Medulla oblongata (tissue), 1 donor: ENCODE results near the gene CHD2.

Experiments
- DNase-seq: peaks from one replicate; pipeline ENCODE4 v3.0.0-alpha.2; 2015; ENCODE audit errors: extremely low spot score

CHD2 gene

GRCh38 chr15:92930054-92930621, 30.0 kb downstream of the CHD2 start:
- DNase-seq: no peak

GRCh38 chr15:92930776-92931175, 30.7 kb downstream of the CHD2 start:
- DNase-seq: no peak

- DNase-seq: no peak
Measured at GRCh38 chr15:92932946-92933649, 33.0 kb downstream of the CHD2 start.

GRCh38 chr15:92933831-92934230, 33.7 kb downstream of the CHD2 start:
- DNase-seq: no peak

GRCh38 chr15:92934716-92935115, 34.6 kb downstream of the CHD2 start:
- no peak for DNase-seq

GRCh38 chr15:92936138-92936537, 36.0 kb downstream of the CHD2 start:
- no peak for DNase-seq

- no peak for DNase-seq
Measured at GRCh38 chr15:92936693-92937092, 36.6 kb downstream of the CHD2 start.

- DNase-seq: no peak
Measured at GRCh38 chr15:92937901-92938300, 37.8 kb downstream of the CHD2 start.

GRCh38 chr15:92938387-92938786, 38.3 kb downstream of the CHD2 start:
- no peak for DNase-seq

- no peak for DNase-seq
Measured at GRCh38 chr15:92941668-92942067, 41.5 kb downstream of the CHD2 start.

- no peak for DNase-seq
Measured at GRCh38 chr15:92942706-92943105, 42.6 kb downstream of the CHD2 start.

- no peak for DNase-seq
Measured at GRCh38 chr15:92943581-92943980, 43.5 kb downstream of the CHD2 start.

GRCh38 chr15:92944946-92945521, 44.9 kb downstream of the CHD2 start:
- DNase-seq: no peak

- DNase-seq: no peak
Measured at GRCh38 chr15:92947071-92947730, 47.1 kb downstream of the CHD2 start.

GRCh38 chr15:92949604-92950249, 49.6 kb downstream of the CHD2 start:
- DNase-seq: no peak

GRCh38 chr15:92951800-92952457, 51.8 kb downstream of the CHD2 start:
- no peak for DNase-seq

- DNase-seq: no peak
Measured at GRCh38 chr15:92952458-92952850, 52.3 kb downstream of the CHD2 start.

GRCh38 chr15:92953566-92953965, 53.4 kb downstream of the CHD2 start:
- DNase-seq: no peak

GRCh38 chr15:92954002-92954401, 53.9 kb downstream of the CHD2 start:
- no peak for DNase-seq

GRCh38 chr15:92954578-92954977, 54.5 kb downstream of the CHD2 start:
- no peak for DNase-seq

- DNase-seq: no peak
Measured at GRCh38 chr15:92955706-92956105, 55.6 kb downstream of the CHD2 start.

GRCh38 chr15:92958105-92958504, 58.0 kb downstream of the CHD2 start:
- no peak for DNase-seq
